GM13977 (cell line): ENCODE results near the gene PEX26.

Experiments used
- DNase-seq: peaks from one replicate; pipeline ENCODE4 v3.0.0; 2012; ENCODE audit warnings: low spot score
- CTCF ChIP-seq: IDR thresholded peaks from 2 replicates; pipeline ENCODE4 v1.5.1; 2012; ENCODE audit warnings: mild to moderate bottlenecking, control low read depth; ENCODE audit not compliant: insufficient read depth; ENCODE audit errors: extremely low read depth, missing control alignments
- in situ Hi-C: fragments of 300-500 bp; cut with MboI; formaldehyde crosslinking; loops from one replicate; pipeline ENCODE4 v1.12.0; 2022; ENCODE audit warnings: low sequenced_read_pairs, low pct_unique_long_range_greater_than_20kb, mixed read lengths, inconsistent platforms; ENCODE audit not compliant: unreplicated experiment

PEX26 gene

GRCh38 chr22:18110954-18111758 is 33.4 kb downstream of the PEX26 start:
- TF ChIP-seq CTCF: no peak
- in situ Hi-C loops: no loop called here
- no peak for DNase-seq

- TF ChIP-seq CTCF: no peak
- in situ Hi-C loops: no loop called here
- no peak for DNase-seq
These were observed 34.1 kb downstream of the PEX26 start for GRCh38 chr22:18111759-18112330.

- TF ChIP-seq CTCF: no peak
- in situ Hi-C loops: no loop called here
- DNase-seq: no peak
These were observed 34.6 kb downstream of the PEX26 start for GRCh38 chr22:18112440-18112839.

GRCh38 chr22:18113680-18114394 is 36.0 kb downstream of the PEX26 start:
- in situ Hi-C loops: no loop called here
- DNase-seq: no peak
- TF ChIP-seq CTCF: no peak

GRCh38 chr22:18114495-18114894 is 36.7 kb downstream of the PEX26 start:
- no peak for TF ChIP-seq CTCF
- no peak for DNase-seq
- in situ Hi-C loops: no loop called here

- DNase-seq: no peak
- TF ChIP-seq CTCF: no peak
- in situ Hi-C loops: no loop called here
These were observed 37.3 kb downstream of the PEX26 start for GRCh38 chr22:18114976-18115652.
